H1 (cell line): ENCODE measurements around the gene LSM3. TPM values are rescaled to one million over a fixed set of nuclear protein-coding genes. Genes with fewer than 3 reads are reported as not detected.

Experiments used
- CTCF ChIA-PET: fragments of 300-600 bp; sonication (Branson Sonifier 250); formaldehyde crosslinking; loops from one replicate; lab custom pipeline; 2021; ENCODE audit not compliant: partially characterized antibody; lab: Charles Lee
- POLR2A ChIA-PET: fragments of 300-600 bp; sonication (Branson Sonifier 250); formaldehyde crosslinking; loops from one replicate; lab custom pipeline; 2021; ENCODE audit warnings: inconsistent platforms; ENCODE audit not compliant: partially characterized antibody; lab: Charles Lee
- DNase-seq, 2 experiments: peaks; one replicate each; pipeline versions ENCODE4 v3.0.0 to v3.0.0-alpha.2; 2010 to 2022; ENCODE audit warnings: low spot score in 2 of 2, low read depth in 1 of 2, mixed read lengths in 1 of 2
- FAIRE-seq: peaks from 2 replicates; lab custom pipeline; 2011; peaks lifted over from hg19 to GRCh38; lab: Jason Lieb, UNC
- H2AFZ ChIP-seq: 2 replicates; pipeline ENCODE4 v1.8.1; 2012; ENCODE audit warnings: low read length, inconsistent platforms
- H2AK5ac ChIP-seq: 2 replicates; pipeline ENCODE4 v1.6.1; 2013; ENCODE audit warnings: low read depth, low read length
- H2BK120ac ChIP-seq: replicated peaks from 2 replicates; pipeline ENCODE3; 2013; ENCODE audit warnings: low read depth, low read length, inconsistent platforms
- H2BK12ac ChIP-seq: 2 replicates; pipeline ENCODE4 v1.6.1; 2013; ENCODE audit warnings: low read depth, low read length
- H2BK15ac ChIP-seq: 2 replicates; pipeline ENCODE4 v1.6.1; 2013; ENCODE audit warnings: low read length
- H2BK20ac ChIP-seq: 2 replicates; pipeline ENCODE4 v1.6.1; 2013; ENCODE audit warnings: low read length
- H2BK5ac ChIP-seq: 2 replicates; pipeline ENCODE4 v1.6.1; 2013; ENCODE audit warnings: low read depth, low read length
- H3K14ac ChIP-seq: 2 replicates; pipeline ENCODE4 v1.6.1; 2013; ENCODE audit warnings: inconsistent platforms; ENCODE audit not compliant: insufficient read length
- H3K18ac ChIP-seq: 2 replicates; pipeline ENCODE4 v1.6.1; 2013; ENCODE audit warnings: low read length; ENCODE audit errors: extremely low read depth
- H3K23ac ChIP-seq: 2 replicates; pipeline ENCODE4 v1.6.1; 2013; ENCODE audit warnings: inconsistent platforms; ENCODE audit not compliant: insufficient read length
- H3K23me2 ChIP-seq: 2 replicates; pipeline ENCODE4 v1.6.1; 2013; ENCODE audit warnings: low read depth, low read length
- H3K27ac ChIP-seq: 2 replicates; pipeline ENCODE4 v1.6.1; 2011; ENCODE audit warnings: low read depth, low read length, inconsistent platforms
- H3K27me3 ChIP-seq, 4 experiments: replicated peaks in 1 of 4; 1 replicate in 1 of 4; 2 replicates in 3 of 4; pipeline versions ENCODE4 v1.6.1 to v1.8.1; 2011 to 2013; ENCODE audit warnings: low read length in 3 of 4, mild to moderate bottlenecking in 3 of 4, inconsistent platforms in 2 of 4, mixed read lengths in 2 of 4, moderate library complexity in 1 of 4; ENCODE audit not compliant: control insufficient read depth in 3 of 4, insufficient read depth in 3 of 4; ENCODE audit errors: extremely low read depth in 1 of 4
- H3K36me3 ChIP-seq, 4 experiments: 2 replicates each; pipeline versions ENCODE4 v1.6.1 to v1.8.1; 2011 to 2013; ENCODE audit warnings: mild to moderate bottlenecking in 4 of 4, low read length in 3 of 4, moderate library complexity in 2 of 4, control low read depth in 1 of 4, inconsistent platforms in 1 of 4; ENCODE audit not compliant: insufficient read depth in 4 of 4, control insufficient read depth in 2 of 4
- H3K4ac ChIP-seq: replicated peaks from 2 replicates; pipeline ENCODE3; 2013; ENCODE audit warnings: low read length, low read depth, mixed read lengths, inconsistent platforms; ENCODE audit not compliant: insufficient read length
- H3K4me1 ChIP-seq, 4 experiments: replicated peaks in 1 of 4; 1 replicate in 1 of 4; 2 replicates in 3 of 4; pipeline versions ENCODE4 v1.6.1 to v1.8.1; 2011 to 2013; ENCODE audit warnings: low read length in 3 of 4, inconsistent platforms in 2 of 4, mixed read lengths in 1 of 4; ENCODE audit not compliant: insufficient read depth in 4 of 4, control insufficient read depth in 3 of 4
- H3K4me2 ChIP-seq, 2 experiments: 2 replicates each; pipeline versions ENCODE4 v1.6.1 to v1.8.1; 2011 to 2013; ENCODE audit warnings: low read depth in 2 of 2, low read length in 2 of 2, control low read depth in 1 of 2, inconsistent platforms in 1 of 2, mild to moderate bottlenecking in 1 of 2; ENCODE audit not compliant: insufficient read depth in 1 of 2
- H3K4me3 ChIP-seq, 4 experiments: fragments of 200-600, 300-600 bp in 1 of 4; sonication (generic), shearing (Covaris generic), sonication (Bioruptor Twin) in 1 of 4; 2 replicates each; pipeline versions ENCODE4 v1.5.1 to v1.8.1; 2011 to 2016; ENCODE audit warnings: low read length in 4 of 4, low read depth in 3 of 4, control low read depth in 2 of 4, inconsistent platforms in 2 of 4, mild to moderate bottlenecking in 2 of 4, mixed read lengths in 1 of 4, moderate library complexity in 1 of 4; ENCODE audit not compliant: insufficient read depth in 2 of 4; ENCODE audit errors: extremely low read depth in 1 of 4
- H3K56ac ChIP-seq: replicated peaks from 2 replicates; pipeline ENCODE3; 2013; ENCODE audit warnings: low read depth, mild to moderate bottlenecking, mixed read lengths, low read length, inconsistent platforms; ENCODE audit not compliant: insufficient read length
- H3K79me1 ChIP-seq: 2 replicates; pipeline ENCODE4 v1.6.1; 2013; ENCODE audit warnings: low read depth, low read length, control low read depth
- H3K79me2 ChIP-seq, 2 experiments: 2 replicates each; pipeline versions ENCODE4 v1.6.1 to v1.8.1; 2012 to 2013; ENCODE audit warnings: low read length in 2 of 2, mild to moderate bottlenecking in 2 of 2, inconsistent platforms in 1 of 2; ENCODE audit not compliant: insufficient read depth in 2 of 2, control insufficient read depth in 1 of 2
- H3K9ac ChIP-seq, 4 experiments: replicated peaks in 1 of 4; 1 replicate in 1 of 4; 2 replicates in 3 of 4; pipeline versions ENCODE4 v1.6.1 to v1.8.1; 2011 to 2013; ENCODE audit warnings: low read depth in 3 of 4, low read length in 3 of 4, control low read depth in 2 of 4, mild to moderate bottlenecking in 2 of 4, moderate library complexity in 2 of 4, inconsistent platforms in 1 of 4; ENCODE audit errors: extremely low read depth in 1 of 4
- H3K9me3 ChIP-seq, 2 experiments: 2 replicates each; pipeline versions ENCODE4 v1.6.1 to v1.8.1; 2012 to 2013; ENCODE audit warnings: mild to moderate bottlenecking in 2 of 2, moderate library complexity in 2 of 2, control low read depth in 1 of 2, inconsistent platforms in 1 of 2, low read depth in 1 of 2, low read length in 1 of 2, mixed read lengths in 1 of 2; ENCODE audit not compliant: insufficient read depth in 2 of 2
- H4K20me1 ChIP-seq, 2 experiments: replicated peaks in 1 of 2; 2 replicates each; pipeline versions ENCODE3 to v1.8.1; 2011 to 2013; ENCODE audit warnings: inconsistent platforms in 2 of 2, low read length in 2 of 2, mild to moderate bottlenecking in 1 of 2; ENCODE audit not compliant: insufficient read depth in 2 of 2, control insufficient read depth in 1 of 2
- H4K5ac ChIP-seq: 2 replicates; pipeline ENCODE4 v1.6.1; 2013; ENCODE audit warnings: low read length, low read depth, mixed read lengths, inconsistent platforms; ENCODE audit not compliant: insufficient read length
- H4K8ac ChIP-seq: 2 replicates; pipeline ENCODE4 v1.8.0; 2013; ENCODE audit warnings: mild to moderate bottlenecking, moderate library complexity, low read length, inconsistent platforms; ENCODE audit not compliant: insufficient read depth; ENCODE audit errors: extremely low read depth
- H4K91ac ChIP-seq: replicated peaks from 2 replicates; pipeline ENCODE3; 2013; ENCODE audit warnings: low read length, mixed read lengths, inconsistent platforms; ENCODE audit not compliant: insufficient read length
- BCL11A ChIP-seq, 2 experiments: IDR thresholded peaks; one replicate each; pipeline ENCODE4 v1.6.1; 2011; ENCODE audit warnings: low read depth in 2 of 2, low read length in 2 of 2, mild to moderate bottlenecking in 2 of 2
- CEBPB ChIP-seq: IDR thresholded peaks from 2 replicates; pipeline ENCODE4 v1.6.1; 2012; ENCODE audit warnings: low read depth, low read length
- CHD1 ChIP-seq: IDR thresholded peaks from 2 replicates; pipeline ENCODE4 v1.6.1; 2012; ENCODE audit warnings: low read depth, low read length, improper control_type of control experiment
- CREB1 ChIP-seq: IDR thresholded peaks from 2 replicates; pipeline ENCODE4 v1.6.1; 2012; ENCODE audit warnings: inconsistent platforms
- FOSL1 ChIP-seq: IDR thresholded peaks from 2 replicates; pipeline ENCODE4 v1.6.1; 2011; ENCODE audit warnings: mild to moderate bottlenecking, low read depth, low read length, moderate library complexity; ENCODE audit not compliant: insufficient read depth
- HDAC2 ChIP-seq, 2 experiments: fragments of 300-600 bp in 1 of 2; sonication (generic) in 1 of 2; IDR thresholded peaks; 2 replicates each; pipeline ENCODE4 v1.6.1; 2011 to 2012; ENCODE audit warnings: low read depth in 2 of 2, low read length in 2 of 2, mild to moderate bottlenecking in 2 of 2, moderate library complexity in 2 of 2, borderline replicate concordance in 1 of 2, inconsistent platforms in 1 of 2
- NRF1 ChIP-seq: IDR thresholded peaks from 2 replicates; pipeline ENCODE4 v1.6.1; 2011; ENCODE audit warnings: mild to moderate bottlenecking, low read depth, low read length, improper control_type of control experiment
- SIX5 ChIP-seq: IDR thresholded peaks from 2 replicates; pipeline ENCODE4 v1.6.1; 2011; ENCODE audit warnings: mild to moderate bottlenecking, low read depth, low read length
- TAF1 ChIP-seq: IDR thresholded peaks from 2 replicates; pipeline ENCODE4 v1.6.1; 2011; ENCODE audit warnings: mild to moderate bottlenecking, low read depth, low read length
- TAF7 ChIP-seq: optimal IDR thresholded peaks from 2 replicates; pipeline ENCODE3; 2011; ENCODE audit warnings: low read depth, mild to moderate bottlenecking, inconsistent platforms, low read length, moderate library complexity, borderline replicate concordance
- TBP ChIP-seq: IDR thresholded peaks from 2 replicates; pipeline ENCODE4 v1.6.1; 2011; ENCODE audit warnings: low read depth, low read length, improper control_type of control experiment
- TCF12 ChIP-seq: IDR thresholded peaks from 2 replicates; pipeline ENCODE4 v1.6.1; 2011; ENCODE audit warnings: low read depth, mild to moderate bottlenecking, low read length
- ZNF274 ChIP-seq: IDR thresholded peaks from 2 replicates; pipeline ENCODE4 v1.7.0; 2012; ENCODE audit warnings: low read length, borderline replicate concordance; ENCODE audit errors: extremely low read depth
- WGBS, 2 experiments: shearing (Covaris generic) in 1 of 2; methylation state at CpG; one replicate each; pipeline versions ENCODE4 v1.1.6 to v1.1.7; 2013 to 2015; ENCODE audit warnings: low lambda C conversion rate in 2 of 2, mixed read lengths in 2 of 2, inconsistent platforms in 1 of 2, low coverage in 1 of 2, missing lambda C conversion rate in 1 of 2; ENCODE audit not compliant: insufficient replicate concordance in 2 of 2, insufficient coverage in 1 of 2, insufficient read length in 1 of 2; ENCODE audit errors: extremely low coverage in 1 of 2, missing lambda C conversion rate in 1 of 2; 5-methylcytosine and 5-hydroxymethylcytosine counted together
- polyA plus RNA-seq, 7 experiments: library from polyadenylated mRNA; depleted of rRNA in 3 of 7; stranded (reverse) in 5 of 7; unstranded in 2 of 7; fragments of >200 nt in 5 of 7; fragments of 200-250 nt in 2 of 7; gene quantifications; 1 replicate in 5 of 7; 2 replicates in 1 of 7; 4 replicates in 1 of 7; pipeline versions ENCODE4 v1.2.1 to v1.2.3, GENCODE V29; 2011 to 2013; ENCODE audit warnings: missing spikeins in 2 of 7, mixed read lengths in 2 of 7
- total RNA-seq: library from RNA; stranded (reverse); fragmentation: NEBNext Ultra II Directional; extraction: Animal tissue kit (Norgen Biotek cat#: 25700); gene quantifications from 2 replicates; pipeline ENCODE4 v1.2.1, GENCODE V29; 2021
- TF ChIP-seq, protein P1 (sequence below): IDR thresholded peaks from 2 replicates; pipeline ENCODE4 v1.6.1; 2012; ENCODE audit warnings: inconsistent platforms

Gene LSM3
- total and polyA plus RNA-seq, 2 of the 8 experiments (the other 6 are each of a cell fraction or from before 2014, with no cell fraction given) = 7.1 to 25.4 TPM

DNA sequence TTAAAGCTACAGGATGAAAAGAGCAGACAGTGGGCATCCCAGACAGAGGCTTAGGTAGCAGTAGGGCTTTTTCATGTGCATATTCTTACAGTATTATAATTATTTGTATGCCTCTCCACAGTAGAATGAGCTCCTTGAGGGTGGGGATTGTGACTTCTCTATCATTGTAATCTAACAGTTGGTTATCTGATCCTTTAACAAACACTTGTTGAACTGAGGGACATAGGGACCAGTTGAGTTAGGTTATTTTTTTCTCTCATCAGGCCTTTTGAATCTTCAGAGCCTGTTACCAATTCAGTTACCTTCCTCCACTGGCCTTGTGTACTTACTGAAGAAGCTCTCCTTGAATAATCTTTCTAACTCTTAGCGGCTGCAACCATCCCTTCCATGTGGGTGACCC, 1.2 kb downstream of the LSM3 start:
- ChIA-PET CTCF (interaction anchor here (0.7 to 2.9 kb wide), 3 partner anchors 22 to 25 kb away, joined by 3 to 25 read pairs (median 4); no protein-coding TSS in a partner anchor), POLR2A (interaction anchor here (1.0 to 2.3 kb wide), 10 partner anchors 8 to 353 kb away, joined by 3 to 11 read pairs (median 4); partner anchors contain the start of genes CHCHD4 and TMEM43)
- Histone ChIP-seq H3K27me3 (no peaks in the 10 kb centered on the region; a peak in 1 of 7 replicates), H2BK15ac (no peak overlapping the region), H2BK20ac (no peak overlapping the region), H4K91ac (no peak overlapping the region), H3K4me1 (peaks cover 0 to 2% (median under 1%) of the 10 kb centered on the region in 4 experiments; a peak in 3 of 7 replicates), H3K36me3 (peaks cover 4 to 32% (median 14%) of the 10 kb centered on the region in 4 experiments; a peak in 6 of 8 replicates), H3K14ac (no peak overlapping the region), H3K4me3 (peak overlapping the region in 3 of 4 experiments; percentile 84 to 91 (median 87); a peak in 4 of 8 replicates), H2BK120ac (no peak overlapping the region), H3K18ac (no peak overlapping the region), H3K4me2 (peak overlapping the region; percentile 61 to 99; a peak in 3 of 4 replicates), H4K5ac (no peak overlapping the region), H3K23me2 (peaks cover 6% of the 10 kb centered on the region), H4K20me1 (no peaks in the 10 kb centered on the region), H2BK5ac (no peak overlapping the region), H3K79me1 (peaks cover 3% of the 10 kb centered on the region; the same call in 1 of the 2 replicates), H2AK5ac (no peak overlapping the region), H3K4ac (no peak overlapping the region), H3K27ac (no peak overlapping the region), H3K9me3 (no peaks in the 10 kb centered on the region), H3K23ac (no peak overlapping the region), H4K8ac (no peak overlapping the region), H2BK12ac (no peak overlapping the region), H3K79me2 (peaks cover 0 to 49% of the 10 kb centered on the region in 2 experiments; a peak in 3 of 4 replicates), H3K56ac (no peak overlapping the region), H2AFZ (no peak overlapping the region), H3K9ac (no peak overlapping the region)
- FAIRE-seq (no peak), DNase-seq (no peak)
- WGBS, 2 experiments = 100% methylated on average over 1 of the region's 1 CpG; no CpG with 5 or more reads in 1 of the 2 experiments
- no peak for TF ChIP-seq TAF1
- TF ChIP-seq, protein P1, sequence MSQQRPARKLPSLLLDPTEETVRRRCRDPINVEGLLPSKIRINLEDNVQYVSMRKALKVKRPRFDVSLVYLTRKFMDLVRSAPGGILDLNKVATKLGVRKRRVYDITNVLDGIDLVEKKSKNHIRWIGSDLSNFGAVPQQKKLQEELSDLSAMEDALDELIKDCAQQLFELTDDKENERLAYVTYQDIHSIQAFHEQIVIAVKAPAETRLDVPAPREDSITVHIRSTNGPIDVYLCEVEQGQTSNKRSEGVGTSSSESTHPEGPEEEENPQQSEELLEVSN = no peak
- no peak for TF ChIP-seq TBP
- no peak for TF ChIP-seq CREB1
- TF ChIP-seq TAF7 = no peak
- TF ChIP-seq SIX5 = no peak
- TF ChIP-seq ZNF274 = no peak
- no peak for TF ChIP-seq FOSL1
- no peak for TF ChIP-seq CHD1
- TF ChIP-seq NRF1 = no peak
- TF ChIP-seq TCF12 = no peak
- TF ChIP-seq BCL11A (IDR thresholded peaks at IDR 0.05; ENCODE audit: low read depth in 2 of 2, low read length in 2 of 2) = no peak
- TF ChIP-seq CEBPB = no peak
- no peak for TF ChIP-seq HDAC2 (IDR thresholded peaks at IDR 0.05; ENCODE audit: borderline replicate concordance in 1 of 2, low read depth in 2 of 2, low read length in 2 of 2)
